WTC11 (cell line): ENCODE measurements around the gene LHX4. TPM values are rescaled to one million over a fixed set of nuclear protein-coding genes. Genes with fewer than 3 reads are reported as not detected.

Source experiments
- ATAC-seq: fragments of 200-7000 bp; cut with Tn5 transposase; 2 replicates; pipeline ENCODE4 v1.10.0; 2021; ENCODE audit warnings: mild to moderate bottlenecking, moderate library complexity
- CTCF ChIA-PET: fragments of 300-600 bp; sonication (Branson Sonifier 250); formaldehyde crosslinking; loops from one replicate; lab custom pipeline; 2021; ENCODE audit warnings: antibody characterized with exemption; lab: Charles Lee
- POLR2A ChIA-PET: fragments of 350-600 bp; sonication (Branson Sonifier 250); formaldehyde crosslinking; loops from one replicate; lab custom pipeline; 2021; ENCODE audit warnings: antibody characterized with exemption; lab: Charles Lee
- DNase-seq: peaks from one replicate; pipeline ENCODE4 v3.0.0; 2021; ENCODE audit warnings: low spot score
- H3K27ac Mint-ChIP-seq: 2 replicates; pipeline ENCODE4 v1.8.0; 2021; ENCODE audit warnings: mixed read lengths
- H3K27me3 Mint-ChIP-seq: 2 replicates; pipeline ENCODE4 v1.8.0; 2021; ENCODE audit warnings: low read depth, mild to moderate bottlenecking, moderate library complexity, mixed read lengths
- H3K36me3 Mint-ChIP-seq: 2 replicates; pipeline ENCODE4 v1.8.0; 2021; ENCODE audit warnings: mixed read lengths
- H3K4me1 Mint-ChIP-seq: 2 replicates; pipeline ENCODE4 v1.8.0; 2022; ENCODE audit warnings: mixed read lengths
- H3K4me3 Mint-ChIP-seq: 2 replicates; pipeline ENCODE4 v1.8.0; 2021; ENCODE audit warnings: mild to moderate bottlenecking, moderate library complexity, mixed read lengths
- H3K9me3 Mint-ChIP-seq: 2 replicates; pipeline ENCODE4 v1.8.0; 2021; ENCODE audit warnings: mixed read lengths
- ATF2 ChIP-seq: sonication (generic); formaldehyde crosslinking; IDR thresholded peaks from 2 replicates; pipeline ENCODE4 v1.8.1; 2022; ENCODE audit warnings: low read depth, missing genetic modification reagents, borderline replicate concordance
- ATF3 ChIP-seq: sonication (generic); formaldehyde crosslinking; conservative IDR thresholded peaks from 2 replicates; pipeline ENCODE4 v1.8.1; 2022; ENCODE audit warnings: mild to moderate bottlenecking, missing genetic modification reagents
- E2F4 ChIP-seq: sonication (generic); formaldehyde crosslinking; IDR thresholded peaks from 2 replicates; pipeline ENCODE4 v1.8.1; 2022; ENCODE audit warnings: low read depth, mild to moderate bottlenecking, moderate library complexity, missing genetic modification reagents, borderline replicate concordance
- FOXP4 ChIP-seq: sonication (generic); formaldehyde crosslinking; IDR thresholded peaks from 2 replicates; pipeline ENCODE4 v1.8.0; 2022; ENCODE audit warnings: mild to moderate bottlenecking, missing genetic modification reagents
- GABPB1 ChIP-seq: sonication (generic); formaldehyde crosslinking; IDR thresholded peaks from 2 replicates; pipeline ENCODE4 v1.8.1; 2023; ENCODE audit warnings: mild to moderate bottlenecking, missing genetic modification reagents
- GTF2I ChIP-seq: fragments of 250-450 bp; sonication (Bioruptor Pico); conservative IDR thresholded peaks from 2 replicates; pipeline ENCODE4 v1.4.0; 2021; ENCODE audit warnings: mild to moderate bottlenecking
- IRF1 ChIP-seq: sonication (generic); formaldehyde crosslinking; IDR thresholded peaks from 2 replicates; pipeline ENCODE4 v1.8.0; 2023; ENCODE audit warnings: missing genetic modification reagents
- JAZF1 ChIP-seq: fragments of 250-450 bp; sonication (Bioruptor Pico); IDR thresholded peaks from 2 replicates; pipeline ENCODE4 v1.9.0; 2021; ENCODE audit warnings: moderate library complexity, mild to moderate bottlenecking, inconsistent platforms
- MLX ChIP-seq: sonication (generic); formaldehyde crosslinking; IDR thresholded peaks from 2 replicates; pipeline ENCODE4 v1.8.1; 2023; ENCODE audit warnings: mild to moderate bottlenecking, missing genetic modification reagents, moderate library complexity
- MYBL2 ChIP-seq: sonication (generic); formaldehyde crosslinking; IDR thresholded peaks from 2 replicates; pipeline ENCODE4 v1.8.1; 2023; ENCODE audit warnings: mild to moderate bottlenecking, moderate library complexity, missing genetic modification reagents
- NFE2L1 ChIP-seq: sonication (generic); formaldehyde crosslinking; IDR thresholded peaks from 2 replicates; pipeline ENCODE4 v1.8.1; 2023; ENCODE audit warnings: missing genetic modification reagents
- PRRX2 ChIP-seq: fragments of 250-450 bp; sonication (Bioruptor Pico); IDR thresholded peaks from 2 replicates; pipeline ENCODE4 v1.8.0; 2021; ENCODE audit warnings: mild to moderate bottlenecking
- SP1 ChIP-seq: sonication (generic); formaldehyde crosslinking; conservative IDR thresholded peaks from 2 replicates; pipeline ENCODE4 v1.8.1; 2022; ENCODE audit warnings: missing genetic modification reagents
- USF1 ChIP-seq: sonication (generic); formaldehyde crosslinking; IDR thresholded peaks from 2 replicates; pipeline ENCODE4 v1.8.0; 2022; ENCODE audit warnings: mild to moderate bottlenecking, missing genetic modification reagents
- USF2 ChIP-seq: sonication (generic); formaldehyde crosslinking; IDR thresholded peaks from 2 replicates; pipeline ENCODE4 v1.8.1; 2023; ENCODE audit warnings: mild to moderate bottlenecking, missing genetic modification reagents, moderate library complexity
- ZMAT4 ChIP-seq: fragments of 250-450 bp; sonication (Bioruptor Pico); IDR thresholded peaks from 2 replicates; pipeline ENCODE4 v1.9.0; 2021; ENCODE audit warnings: mild to moderate bottlenecking
- ZNF219 ChIP-seq: sonication (generic); formaldehyde crosslinking; IDR thresholded peaks from 2 replicates; pipeline ENCODE4 v1.8.0; 2023; ENCODE audit warnings: missing genetic modification reagents, mild to moderate bottlenecking, borderline replicate concordance
- ZNF281 ChIP-seq: sonication (generic); formaldehyde crosslinking; IDR thresholded peaks from 2 replicates; pipeline ENCODE4 v1.8.0; 2023; ENCODE audit warnings: mild to moderate bottlenecking, missing genetic modification reagents
- ZNF317 ChIP-seq: sonication (generic); formaldehyde crosslinking; IDR thresholded peaks from 2 replicates; pipeline ENCODE4 v1.8.1; 2023; ENCODE audit warnings: low read depth, mild to moderate bottlenecking, moderate library complexity, missing genetic modification reagents, borderline replicate concordance
- ZNF512 ChIP-seq: sonication (generic); formaldehyde crosslinking; IDR thresholded peaks from 2 replicates; pipeline ENCODE4 v1.8.1; 2022; ENCODE audit warnings: missing genetic modification reagents, borderline replicate concordance
- total RNA-seq: library from RNA; stranded (reverse); gene quantifications from 3 replicates; pipeline ENCODE4 v1.2.3, GENCODE V29; 2021

LHX4 gene
- total RNA-seq, 1 experiment from 2014 or later, result 19.2 TPM

- TF ChIP-seq E2F4 (no peak), MLX (CRISPR knock-in tag) (no peak), ATF3 (no peak), IRF1 (CRISPR knock-in tag) (no peak), JAZF1 (CRISPR knock-in tag) (no peak), PRRX2 (CRISPR knock-in tag) (no peak), USF1 (CRISPR knock-in tag) (no peak), GABPB1 (CRISPR knock-in tag) (no peak)
These were observed 47.9 kb upstream of the LHX4 start (continued) for GRCh38 chr1:180181996-180182642.

- no peak overlapping the region for H3K27ac Mint-ChIP-seq
- CTCF ChIA-PET, result interaction anchor here (0.7 to 7.5 kb wide), 4 partner anchors 10 to 703 kb away, joined by 3 to 140 read pairs (median 5); partner anchors contain the start of gene LHX4
- TF ChIP-seq USF2 (CRISPR knock-in tag) (no peak), MYBL2 (CRISPR knock-in tag) (no peak), ZNF512 (CRISPR knock-in tag) (no peak), NFE2L1 (no peak), ZNF281 (no peak), SP1 (no peak), ATF2 (CRISPR knock-in tag) (no peak), ZNF317 (CRISPR knock-in tag) (no peak), GABPB1 (CRISPR knock-in tag) (no peak), ZNF219 (CRISPR knock-in tag) (no peak), IRF1 (CRISPR knock-in tag) (no peak), ZMAT4 (CRISPR knock-in tag) (no peak), GTF2I (no peak), FOXP4 (CRISPR knock-in tag) (no peak)
These were observed 47.3 kb upstream of the LHX4 start for GRCh38 chr1:180182643-180183311.

More at GRCh38 chr1:180182643-180183311, 47.3 kb upstream of the LHX4 start:
- no peaks in the 10 kb centered on the region for H3K9me3 Mint-ChIP-seq
- no peaks in the 10 kb centered on the region for H3K27me3 Mint-ChIP-seq
- H3K36me3 Mint-ChIP-seq, result peaks cover 15% of the 10 kb centered on the region; the same call in 1 of the 2 replicates
- H3K4me3 Mint-ChIP-seq, result no peak overlapping the region
- POLR2A ChIA-PET, result no interaction called here
- ATAC-seq (no peak), DNase-seq (no peak)
- no peaks in the 10 kb centered on the region for H3K4me1 Mint-ChIP-seq
